COLO829 (cell line): ENCODE measurements around the gene CASP2.

Experiments used
- DNase-seq: peaks from one replicate; pipeline ENCODE4 v3.0.0; 2012; ENCODE audit warnings: low spot score

The CASP2 gene

GRCh38 chr7:143337216-143337615 is 49.1 kb downstream of the CASP2 start:
- no peak for DNase-seq

GRCh38 chr7:143341842-143342241 is 53.7 kb downstream of the CASP2 start:
- no peak for DNase-seq

DNA sequence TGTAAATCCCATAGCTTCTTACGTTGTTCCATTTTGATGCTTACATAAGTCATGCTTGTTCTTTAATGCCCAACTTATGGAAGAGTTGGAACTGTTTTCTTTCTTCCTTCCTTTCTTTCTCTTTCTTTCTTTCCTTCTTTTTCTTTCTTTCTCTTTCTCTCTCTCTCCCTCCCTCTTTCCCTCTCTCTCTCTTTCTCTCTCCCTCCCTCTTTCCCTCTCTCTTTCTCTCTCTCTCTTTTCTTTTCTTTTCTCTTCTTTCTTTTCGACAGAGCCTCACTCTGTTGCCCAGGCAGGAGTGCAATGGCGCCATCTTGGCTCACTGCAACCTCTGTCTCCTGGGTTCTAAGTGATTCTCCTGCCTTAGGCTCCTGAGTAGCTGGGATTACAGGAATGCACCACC is 55.4 kb downstream of the CASP2 start:
- DNase-seq, result no peak

DNA sequence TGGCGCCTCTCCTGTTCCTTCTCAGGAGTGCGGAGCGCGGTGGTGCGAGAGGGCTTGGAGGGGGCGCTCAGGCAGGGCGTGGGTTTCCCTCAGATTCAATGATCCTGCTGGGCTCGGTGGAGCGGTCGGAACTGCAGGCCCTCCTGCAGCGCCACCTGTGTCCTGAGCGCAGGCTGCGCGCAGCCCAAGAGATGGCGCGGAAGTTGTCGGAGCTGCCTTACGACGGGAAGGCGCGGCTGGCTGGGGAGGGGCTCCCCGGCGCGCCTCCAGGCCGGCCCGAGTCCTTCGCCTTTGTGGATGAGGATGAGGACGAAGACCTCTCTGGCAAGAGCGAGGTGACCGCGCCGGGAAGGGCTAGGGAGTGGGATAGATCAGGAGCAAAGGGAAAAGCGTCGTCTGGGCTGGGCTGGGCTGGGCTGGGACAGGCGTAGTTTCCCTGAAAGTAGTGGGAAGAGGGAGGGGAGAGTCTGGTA is 57.3 kb downstream of the CASP2 start:
- DNase-seq, result no peak

- DNase-seq, result no peak
Observed at GRCh38 chr7:143346018-143346417, 57.9 kb downstream of the CASP2 start.

- no peak for DNase-seq
Observed at GRCh38 chr7:143347950-143348349, 59.8 kb downstream of the CASP2 start.

DNA sequence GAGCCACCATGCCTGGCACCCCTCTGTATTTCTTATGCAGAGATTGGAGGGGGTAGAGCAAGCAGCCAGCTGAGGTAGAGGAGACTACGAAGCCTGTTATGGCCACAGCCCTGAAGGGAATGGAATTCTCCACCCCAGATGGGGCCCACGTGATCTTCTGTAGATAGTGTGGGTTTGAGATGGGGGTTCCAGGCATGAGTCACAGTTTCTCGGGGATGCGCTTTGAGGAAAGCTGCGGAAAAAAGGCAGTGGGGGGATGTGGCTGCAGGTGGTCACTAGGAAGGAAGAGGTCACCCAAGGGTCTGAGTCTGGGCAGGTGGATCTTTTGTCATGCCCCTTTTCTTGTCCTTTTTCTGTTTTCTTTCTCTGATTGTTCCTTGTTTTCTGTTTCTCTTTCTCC is 62.9 kb downstream of the CASP2 start:
- DNase-seq, result no peak

- DNase-seq, result no peak
Observed at GRCh38 chr7:143351574-143351973, 63.4 kb downstream of the CASP2 start.

DNA sequence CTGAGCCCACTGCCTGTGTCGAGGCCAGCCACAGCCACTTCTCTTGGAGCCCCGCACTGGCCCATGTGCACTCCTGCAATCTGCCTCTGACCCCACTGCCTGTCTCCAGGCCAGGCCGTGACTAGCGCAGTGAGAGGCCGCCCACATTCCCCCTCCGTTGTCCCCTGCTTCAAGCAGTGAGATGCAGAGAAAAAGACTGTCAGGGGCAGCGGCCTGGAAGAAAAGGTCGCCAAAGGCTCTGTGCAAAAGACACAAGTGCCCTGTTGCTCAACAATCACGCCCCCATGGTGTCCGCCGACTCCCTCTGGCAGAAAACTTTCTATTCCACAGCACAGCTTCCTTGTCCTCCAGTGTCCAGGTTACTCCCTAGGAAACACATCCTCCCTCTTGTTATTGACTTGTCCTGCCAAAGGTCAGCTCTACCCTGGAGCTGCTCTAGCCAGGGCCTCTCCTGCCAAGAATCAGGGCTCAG is 64.4 kb downstream of the CASP2 start:
- no peak for DNase-seq

- DNase-seq, result no peak
Observed at GRCh38 chr7:143354376-143354775, 66.2 kb downstream of the CASP2 start.

- DNase-seq, result no peak
Observed at GRCh38 chr7:143354965-143355364, 66.8 kb downstream of the CASP2 start.

- no peak for DNase-seq
Observed at GRCh38 chr7:143355450-143356385, 67.6 kb downstream of the CASP2 start.

DNA sequence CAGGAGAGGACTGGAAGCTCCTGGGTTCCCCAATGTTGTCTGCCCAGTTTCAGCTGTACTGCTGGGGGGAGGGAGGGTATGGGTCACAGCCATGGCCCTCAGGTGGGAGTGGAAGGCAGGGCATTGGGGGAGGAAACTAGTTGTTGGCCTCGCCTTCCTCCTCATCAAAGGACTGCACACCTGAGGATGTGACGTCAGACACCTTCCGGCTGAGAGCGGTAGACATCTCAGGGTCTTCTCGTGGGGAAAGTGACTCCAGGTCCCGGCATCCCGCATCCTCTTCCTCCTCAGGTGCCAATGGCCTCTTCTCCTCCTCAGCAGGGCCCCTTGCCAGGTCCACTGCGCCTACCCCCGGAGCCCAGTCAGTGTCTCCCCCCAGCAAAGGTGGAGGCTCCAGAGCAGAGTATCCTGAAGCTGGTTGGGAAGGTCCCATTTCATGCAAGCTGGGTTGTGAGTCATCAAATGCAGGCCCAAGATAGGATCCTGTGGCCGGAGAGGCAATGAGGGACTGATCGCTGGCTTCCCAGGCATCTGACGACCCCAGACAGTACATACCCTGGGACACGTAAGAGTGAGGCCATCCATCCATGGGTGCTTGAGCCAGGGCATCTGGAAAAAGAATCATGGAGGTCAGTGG is 68.4 kb downstream of the CASP2 start:
- DNase-seq, result no peak
